ENCODE data around the gene CD7. TPM values are rescaled to one million over a fixed set of nuclear protein-coding genes. Genes with fewer than 3 reads are reported as not detected.

Gene CD7
- not detected in 2 replicates for total RNA-seq

DNA sequence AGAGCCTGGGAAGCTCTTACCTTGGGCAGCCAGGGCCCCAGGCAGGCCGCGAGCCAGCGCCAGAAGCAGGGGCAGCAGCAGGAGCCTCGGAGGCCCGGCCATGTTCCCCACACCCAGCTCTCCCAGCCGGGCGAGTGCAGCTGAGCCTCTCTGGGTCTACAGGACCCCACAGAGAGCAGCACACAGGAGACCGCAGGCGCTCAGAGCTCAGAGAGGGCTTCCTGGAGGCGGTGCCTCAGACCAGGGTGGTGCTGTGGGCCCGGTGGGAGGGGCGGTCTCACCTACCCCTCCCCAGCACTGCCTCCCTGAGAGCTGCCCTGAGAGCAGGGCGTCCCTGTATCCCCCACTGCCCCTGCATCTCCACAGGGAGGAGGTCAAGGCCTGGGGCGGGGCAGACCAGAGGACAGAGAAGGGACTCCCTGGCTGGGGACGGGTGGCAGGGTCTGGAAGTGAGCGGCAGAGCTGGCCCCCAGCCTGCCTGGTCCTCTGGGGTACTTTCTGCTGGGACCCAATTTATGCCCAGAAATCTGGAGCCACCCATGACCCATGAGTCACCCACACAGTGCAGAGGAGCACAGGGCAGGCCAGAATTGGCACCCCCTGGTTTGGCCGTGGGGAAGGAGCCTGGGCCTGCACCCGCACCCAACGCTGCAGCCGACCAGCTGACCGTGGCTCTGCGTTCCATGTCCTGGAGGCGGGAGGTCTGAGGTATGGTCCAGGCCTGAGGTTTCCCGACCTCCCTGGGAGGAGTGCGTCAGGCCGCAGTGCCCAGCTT lies at the start of gene CD7:
Gene CD7 (minus strand): TSS at position 215 of the 775 bp plus-strand sequence. CDS start 113 bp downstream, at position 102.

GRCh38 chr17:82358465-82359350 lies 41.3 kb upstream of the CD7 start, which contains the start of gene TEX19:
Gene TEX19, plus strand, starts transcription at chr17:82359247. Its CDS starts 2,904 bp downstream, at chr17:82362151.

GRCh38 chr17:82333279-82334171 lies 16.1 kb upstream of the CD7 start, which contains the start of gene SECTM1:
Gene SECTM1, minus strand, starts transcription at chr17:82333766. Its CDS starts 6,526 bp downstream, at chr17:82327240.

GRCh38 chr17:82273327-82274133 lies 43.9 kb downstream of the CD7 start, which contains the start of gene CSNK1D:
Gene CSNK1D, minus strand, starts transcription at chr17:82273700. Its CDS starts 319 bp downstream, at chr17:82273381.

Other genes with a start within 250 kb of the CD7 start
- 60.1 and 202 TPM in 2 replicates for gene FASN, start 219.4 kb downstream of the CD7 start, total RNA-seq
- gene CCDC57, start 104.8 kb downstream of the CD7 start, total RNA-seq, result 8.5 and 16.2 TPM in 2 replicates
- gene SLC16A3, start 88.6 kb downstream of the CD7 start, total RNA-seq, result 94.0 and 272 TPM in 2 replicates
- gene CSNK1D, start 43.9 kb downstream of the CD7 start, total RNA-seq, result 63.6 and 105 TPM in 2 replicates
- gene SECTM1, start 16.2 kb upstream of the CD7 start, total RNA-seq, result 11.6 and 18.5 TPM in 2 replicates
- not detected in 2 replicates for gene TEX19, start 41.6 kb upstream of the CD7 start, total RNA-seq
- gene UTS2R, start 54.2 kb upstream of the CD7 start, total RNA-seq, result not detected in 2 replicates
- 5.5 and 13.2 TPM in 2 replicates for gene HEXD, start 100.7 kb upstream of the CD7 start, total RNA-seq
- gene OGFOD3, start 101.0 kb upstream of the CD7 start, total RNA-seq, result 21.9 and 28.2 TPM in 2 replicates
- gene CYBC1, start 133.1 kb upstream of the CD7 start, total RNA-seq, result 37.6 and 54.3 TPM in 2 replicates
- 28.4 and 55.1 TPM in 2 replicates for gene NARF, start 141.1 kb upstream of the CD7 start, total RNA-seq
- 47.2 and 64.7 TPM in 2 replicates for gene FOXK2, start 202.1 kb upstream of the CD7 start, total RNA-seq